H54 (cell line): ENCODE data around the gene SIAH2.

Experiments used
- DNase-seq: peaks from one replicate; pipeline ENCODE4 v3.0.0; 2011; ENCODE audit warnings: low spot score, mixed read lengths; ENCODE audit not compliant: insufficient read length
- FAIRE-seq: peaks from 3 replicates; lab custom pipeline; 2011; peaks lifted over from hg19 to GRCh38; lab: Jason Lieb, UNC
- POLR2A ChIP-seq: IDR thresholded peaks from 2 replicates; pipeline ENCODE4 v1.6.1; 2011; ENCODE audit warnings: low read depth, mild to moderate bottlenecking, low read length

Gene SIAH2

DNA sequence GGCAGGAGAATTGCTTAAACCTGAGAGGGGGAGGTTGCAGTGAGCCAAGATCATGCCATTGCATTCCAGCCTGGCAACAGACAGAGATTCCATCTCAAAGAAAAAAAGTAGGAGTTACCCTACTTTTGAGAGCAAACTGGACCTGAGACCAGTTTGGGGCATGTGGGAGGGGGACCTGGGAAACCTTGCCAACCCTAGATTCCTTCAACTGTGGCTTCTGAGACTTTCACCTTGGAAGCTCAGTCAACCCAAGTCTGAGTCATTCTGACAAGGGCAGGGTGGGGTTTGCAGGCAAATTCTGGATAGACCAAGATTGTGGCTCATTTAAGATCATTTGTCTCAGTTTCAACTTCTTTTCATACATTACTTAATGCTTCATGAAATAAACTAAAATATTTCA lies 23.8 kb upstream of the SIAH2 start:
- DNase-seq = no peak
- no peak for TF ChIP-seq POLR2A
- no peak for FAIRE-seq

DNA sequence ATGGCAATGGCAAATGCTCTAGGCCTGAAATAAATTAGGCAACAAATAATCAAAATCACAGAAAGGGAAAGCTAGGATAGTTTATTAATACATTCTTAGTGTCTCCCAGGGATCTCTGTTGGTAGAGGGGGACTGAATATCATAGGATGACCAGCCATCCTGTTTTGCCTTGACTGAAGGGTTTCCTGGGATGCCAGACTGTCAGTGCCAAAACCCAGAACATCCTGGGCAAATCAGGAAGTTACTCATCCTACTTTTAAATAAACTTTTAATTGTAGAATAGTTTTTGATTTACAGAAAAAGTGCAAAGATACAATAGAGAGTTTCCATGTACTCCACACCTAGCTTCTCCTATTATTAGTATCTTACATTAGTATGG lies 21.8 kb upstream of the SIAH2 start:
- no peak for TF ChIP-seq POLR2A
- FAIRE-seq = no peak
- DNase-seq = no peak

DNA sequence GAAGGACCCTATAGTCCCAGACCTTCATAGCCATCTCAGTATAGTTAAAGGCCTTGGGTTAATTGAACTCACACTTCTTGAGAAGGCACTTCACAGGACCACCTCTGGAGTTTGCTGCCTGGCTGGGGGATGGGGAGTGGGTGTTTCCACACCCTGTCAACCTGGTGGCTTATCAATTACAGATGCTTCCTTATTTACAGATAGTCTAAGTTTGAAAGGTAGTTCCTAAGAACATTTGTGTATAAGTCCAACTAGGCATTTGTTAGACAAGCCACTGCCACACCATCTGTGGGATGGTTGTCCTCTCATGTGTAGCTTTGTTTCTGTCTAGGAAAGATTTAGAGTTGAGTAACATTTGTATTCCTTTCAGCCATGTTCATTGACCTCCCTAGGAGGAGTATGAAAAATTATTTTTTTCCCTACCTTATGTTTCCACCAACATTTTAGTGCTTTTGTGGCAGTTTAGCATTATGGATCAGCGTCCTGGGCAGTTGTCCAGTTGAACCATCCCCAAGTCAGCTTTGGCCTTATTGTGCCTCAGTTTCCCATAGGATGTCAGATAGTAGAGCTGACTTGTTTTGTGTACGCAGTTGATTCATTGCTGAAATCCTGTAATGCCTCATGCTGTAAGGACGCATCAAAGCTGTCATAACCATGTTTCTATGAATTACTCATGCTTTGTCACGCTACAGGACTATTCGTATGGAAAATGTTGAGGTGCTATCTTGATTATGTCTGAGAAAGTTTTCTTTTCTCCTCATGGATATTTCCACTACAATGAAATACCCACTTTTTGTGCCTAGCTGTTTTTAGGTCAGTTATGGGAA lies 21.2 kb upstream of the SIAH2 start:
- DNase-seq (no peak), FAIRE-seq (no peak)
- no peak for TF ChIP-seq POLR2A

DNA sequence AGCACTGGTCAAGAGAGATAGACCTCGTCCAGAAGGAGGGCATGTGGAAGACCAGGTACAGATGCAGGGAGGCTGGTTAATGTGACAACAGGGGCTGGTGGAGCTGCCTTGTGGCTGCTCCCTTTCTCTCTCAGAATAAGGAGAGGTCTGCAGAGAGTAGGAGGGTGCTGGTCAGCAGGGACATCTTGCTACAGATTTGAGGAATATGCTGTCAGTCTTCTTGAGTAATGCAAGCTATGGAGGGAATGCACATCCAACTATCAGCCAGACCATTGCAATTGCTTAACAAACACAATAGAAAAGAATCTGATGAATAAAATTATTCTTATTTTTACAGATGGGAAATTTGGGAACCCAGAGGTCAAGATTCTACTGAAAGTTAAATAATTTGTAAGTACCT lies 20.3 kb upstream of the SIAH2 start:
- DNase-seq (no peak), FAIRE-seq (no peak)
- no peak for TF ChIP-seq POLR2A

DNA sequence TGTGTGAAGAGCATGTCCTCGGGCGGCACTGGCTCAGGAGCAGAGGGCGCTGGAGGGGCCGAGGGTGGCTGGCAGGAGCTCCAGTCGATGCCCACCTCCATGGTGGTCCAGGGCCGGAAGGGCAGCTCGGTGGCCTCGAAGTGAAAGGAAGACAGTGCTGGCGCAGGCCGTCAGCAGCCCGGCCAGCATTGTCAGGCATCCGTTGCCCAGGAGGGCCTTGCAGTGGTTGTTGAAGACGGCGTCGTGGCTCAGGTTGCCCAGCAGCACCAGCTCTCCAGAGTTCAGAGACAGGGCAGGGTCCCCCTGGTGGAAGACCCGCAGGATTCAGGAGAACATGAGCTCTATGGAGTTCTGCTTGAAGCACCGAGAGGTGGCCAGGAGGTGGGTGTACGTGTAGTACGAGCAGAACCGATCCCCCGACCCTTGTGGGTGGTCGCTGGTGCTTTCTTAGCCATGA lies 16.5 kb upstream of the SIAH2 start:
- FAIRE-seq (no peak), DNase-seq (no peak)
- TF ChIP-seq POLR2A = no peak

GRCh38 chr3:150778793-150779401 lies 15.9 kb upstream of the SIAH2 start:
- DNase-seq (no peak), FAIRE-seq (no peak)
- no peak for TF ChIP-seq POLR2A

- no peak for TF ChIP-seq POLR2A
- DNase-seq (no peak), FAIRE-seq (no peak)
Observed at GRCh38 chr3:150775001-150775599, 12.1 kb upstream of the SIAH2 start.

DNA sequence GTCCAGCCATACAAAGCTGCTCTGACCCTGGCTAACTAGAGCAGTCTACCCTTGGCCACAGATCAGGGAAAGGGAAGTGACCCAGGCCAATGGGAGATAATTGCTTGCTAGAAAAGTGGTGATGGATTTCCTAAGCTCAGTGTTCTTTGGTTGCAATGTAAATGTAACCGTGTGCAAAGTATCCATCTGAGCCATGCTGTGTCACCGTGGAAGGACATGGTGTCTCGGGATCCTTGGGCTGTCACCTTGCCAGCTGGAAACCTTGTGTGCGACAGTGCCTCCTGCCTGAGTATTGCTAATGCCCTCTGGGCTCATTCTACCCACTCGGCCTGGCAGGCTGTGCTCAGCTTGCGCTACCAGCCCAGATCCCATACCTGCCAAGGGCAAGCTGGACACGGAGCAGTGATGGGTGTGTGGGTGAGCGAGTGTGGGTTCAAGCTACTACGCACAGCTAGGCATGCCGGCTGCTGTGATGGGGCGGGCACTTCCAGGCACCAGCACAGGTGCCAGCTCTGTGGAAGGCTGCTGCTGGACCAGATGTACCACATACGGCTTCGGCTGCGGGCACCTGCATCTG lies 10.7 kb upstream of the SIAH2 start:
- FAIRE-seq (no peak), DNase-seq (no peak)
- TF ChIP-seq POLR2A = no peak

GRCh38 chr3:150771600-150771999 lies 8.6 kb upstream of the SIAH2 start:
- TF ChIP-seq POLR2A = no peak
- FAIRE-seq (no peak), DNase-seq (no peak)

DNA sequence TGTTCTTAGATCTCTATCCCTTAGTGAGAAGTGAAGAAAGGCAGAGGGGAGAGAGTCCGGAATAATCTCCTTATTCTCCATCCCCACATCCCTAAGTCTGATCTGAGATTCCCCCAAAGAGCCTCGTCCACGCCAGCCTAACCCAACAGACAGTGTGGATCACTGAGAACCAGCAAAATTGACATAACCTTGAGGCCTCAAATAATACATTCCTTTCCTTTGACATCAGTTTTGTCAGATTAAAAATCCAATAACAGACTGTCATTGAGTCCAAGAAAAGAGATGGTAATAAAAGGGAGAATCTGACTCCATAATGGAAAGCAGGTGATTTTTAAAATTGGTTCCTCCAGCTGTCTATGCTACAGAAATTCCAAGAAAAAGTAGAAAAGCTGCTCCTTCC lies 7.7 kb upstream of the SIAH2 start:
- DNase-seq = no peak
- no peak for TF ChIP-seq POLR2A
- no peak for FAIRE-seq

- DNase-seq (no peak), FAIRE-seq (no peak)
Observed at GRCh38 chr3:150766742-150767141, 3.8 kb upstream of the SIAH2 start.

GRCh38 chr3:150765949-150766720 lies 3.2 kb upstream of the SIAH2 start:
- TF ChIP-seq POLR2A = no peak
- no peak for FAIRE-seq
- DNase-seq = no peak

More at GRCh38 chr3:150766742-150767141, 3.8 kb upstream of the SIAH2 start:
- no peak for TF ChIP-seq POLR2A

GRCh38 chr3:150764967-150765366 lies 2.0 kb upstream of the SIAH2 start:
- DNase-seq = no peak
- FAIRE-seq = no peak
- TF ChIP-seq POLR2A = no peak
